Ovary (tissue), 3 donors: ENCODE results near the gene KRTAP5-5.

Source experiments
- CTCF ChIP-seq, 3 donors: fragments of 450-650 bp in 2 of 3; fragments of 200-600 bp in 1 of 3; IDR thresholded peaks; one replicate each; pipeline versions ENCODE4 v1.5.1 to v1.8.0; 2016 to 2022; ENCODE audit warnings: antibody characterized with exemption in 3 of 3, mild to moderate bottlenecking in 1 of 3
- POLR2A ChIP-seq: fragments of 450-650 bp; IDR thresholded peaks from one replicate; pipeline ENCODE4 v1.6.1; 2017; ENCODE audit warnings: antibody characterized with exemption, mild to moderate bottlenecking, moderate library complexity
- donor health status: DM: no; HTN: no; CAD: no.

GRCh38 chr11:1656061-1656441, 26.5 kb downstream of the KRTAP5-5 start:
- no peak for TF ChIP-seq CTCF (IDR thresholded peaks at IDR 0.05)
- no peak for TF ChIP-seq POLR2A
